Neural cell (in vitro differentiated cells): Measurements from ENCODE around the gene KIF14. TPM values are rescaled to one million over a fixed set of nuclear protein-coding genes. Genes with fewer than 3 reads are reported as not detected.

Source experiments
- H2AFZ ChIP-seq: fragments of 200-600, 300-800 bp; sonication (generic), shearing (Covaris generic); 2 replicates; pipeline ENCODE4 v1.6.0; 2014; ENCODE audit warnings: low read depth, mild to moderate bottlenecking, antibody characterized with exemption, low read length, moderate library complexity
- H3F3A ChIP-seq: fragments of 200-600 bp; shearing (Covaris generic); 2 replicates; pipeline ENCODE4 v1.6.1; 2016; ENCODE audit warnings: mild to moderate bottlenecking, moderate library complexity, mixed read lengths, antibody characterized with exemption, low read length; ENCODE audit not compliant: insufficient read depth, poor library complexity, severe bottlenecking
- H3K27ac ChIP-seq: fragments of 200-600, 300-800 bp; sonication (generic), shearing (Covaris generic); 2 replicates; pipeline ENCODE4 v1.5.1; 2014; ENCODE audit warnings: mild to moderate bottlenecking, low read length, moderate library complexity
- H3K27me3 ChIP-seq: fragments of 300-800, 200-600 bp; sonication (generic), shearing (Covaris generic); 2 replicates; pipeline ENCODE4 v1.6.0; 2014; ENCODE audit warnings: mild to moderate bottlenecking, low read depth, low read length, moderate library complexity; ENCODE audit not compliant: insufficient read depth
- H3K36me3 ChIP-seq: fragments of 300-800, 200-600 bp; sonication (generic), shearing (Covaris generic); 2 replicates; pipeline ENCODE4 v1.5.1; 2014; ENCODE audit warnings: mild to moderate bottlenecking, antibody characterized with exemption, low read length, moderate library complexity; ENCODE audit not compliant: insufficient read depth
- H3K4me2 ChIP-seq: fragments of 300-800, 200-600 bp; sonication (generic), shearing (Covaris generic); 2 replicates; pipeline ENCODE4 v1.6.0; 2014; ENCODE audit warnings: mild to moderate bottlenecking, low read length
- H3K4me3 ChIP-seq: fragments of 300-800, 200-600 bp; sonication (generic), shearing (Covaris generic); 2 replicates; pipeline ENCODE4 v1.5.1; 2014; ENCODE audit warnings: mild to moderate bottlenecking, low read length, moderate library complexity
- H3K79me2 ChIP-seq: fragments of 200-600 bp; shearing (Covaris generic); replicated peaks from 2 replicates; pipeline ENCODE4 v1.6.0; 2014; ENCODE audit warnings: mild to moderate bottlenecking, low read length, moderate library complexity; ENCODE audit not compliant: insufficient read depth
- H3K9ac ChIP-seq: fragments of 300-800, 200-600 bp; sonication (generic), shearing (Covaris generic); 2 replicates; pipeline ENCODE4 v1.6.1; 2016; ENCODE audit warnings: mild to moderate bottlenecking, low read length, mixed read lengths
- H3K9me2 ChIP-seq: fragments of 200-600 bp; shearing (Covaris generic); 2 replicates; pipeline ENCODE4 v1.6.1; 2016; ENCODE audit warnings: mild to moderate bottlenecking, low read length, mixed read lengths; ENCODE audit not compliant: insufficient read depth
- H3K9me3 ChIP-seq: fragments of 200-600, 300-800 bp; sonication (generic), shearing (Covaris generic); 2 replicates; pipeline ENCODE4 v1.6.1; 2016; ENCODE audit warnings: mild to moderate bottlenecking, mixed run types, low read length, moderate library complexity, mixed read lengths
- H4K20me1 ChIP-seq: fragments of 200-600 bp; shearing (Covaris generic); 2 replicates; pipeline ENCODE4 v1.6.1; 2016; ENCODE audit warnings: mild to moderate bottlenecking, mixed run types; ENCODE audit not compliant: insufficient read depth
- EP300 ChIP-seq: fragments of 450-650 bp; conservative IDR thresholded peaks from 2 replicates; pipeline ENCODE4 v1.6.1; 2014; ENCODE audit warnings: antibody characterized with exemption, mild to moderate bottlenecking, moderate library complexity; ENCODE audit not compliant: poor library complexity, severe bottlenecking
- EZH2 ChIP-seq: fragments of 200-600, 300-800 bp; shearing (Covaris generic), sonication (generic); IDR thresholded peaks from 2 replicates; pipeline ENCODE4 v1.6.1; 2014; ENCODE audit warnings: antibody characterized with exemption, low read length, borderline replicate concordance, mild to moderate bottlenecking; ENCODE audit not compliant: insufficient read depth, poor library complexity, severe bottlenecking
- MXI1 ChIP-seq: fragments of 450-650 bp; conservative IDR thresholded peaks from 2 replicates; pipeline ENCODE4 v1.6.1; 2014; ENCODE audit warnings: antibody characterized with exemption, mild to moderate bottlenecking; ENCODE audit not compliant: poor library complexity, severe bottlenecking
- POLR2AphosphoS5 ChIP-seq: IDR thresholded peaks from 2 replicates; pipeline ENCODE4 v1.6.1; 2012
- RAD21 ChIP-seq: fragments of 450-650 bp; conservative IDR thresholded peaks from 2 replicates; pipeline ENCODE4 v1.6.1; 2014; ENCODE audit warnings: antibody characterized with exemption, mild to moderate bottlenecking, moderate library complexity
- SMC3 ChIP-seq: fragments of 450-650 bp; conservative IDR thresholded peaks from 2 replicates; pipeline ENCODE4 v1.6.1; 2014; ENCODE audit warnings: antibody characterized with exemption, mild to moderate bottlenecking, moderate library complexity; ENCODE audit not compliant: poor library complexity
- TAF1 ChIP-seq: IDR thresholded peaks from 2 replicates; pipeline ENCODE4 v1.6.1; 2012; ENCODE audit warnings: low read depth
- polyA plus RNA-seq: library from polyadenylated mRNA; depleted of rRNA; stranded (reverse); fragments of >200 nt; gene quantifications from 2 replicates; pipeline ENCODE4 v1.2.3, GENCODE V29; 2014
- TF ChIP-seq, protein P1 (sequence below): fragments of 450-650 bp; IDR thresholded peaks from 2 replicates; pipeline ENCODE4 v1.5.1; 2014; ENCODE audit warnings: antibody characterized with exemption, mild to moderate bottlenecking, moderate library complexity; ENCODE audit not compliant: poor library complexity, severe bottlenecking
- TF ChIP-seq, protein P2 (sequence below): IDR thresholded peaks from 2 replicates; pipeline ENCODE4 v1.6.1; 2012; ENCODE audit warnings: borderline replicate concordance

KIF14 gene
- polyA plus RNA-seq, 1 donor from 2014 or later, result 0.69 TPM

DNA sequence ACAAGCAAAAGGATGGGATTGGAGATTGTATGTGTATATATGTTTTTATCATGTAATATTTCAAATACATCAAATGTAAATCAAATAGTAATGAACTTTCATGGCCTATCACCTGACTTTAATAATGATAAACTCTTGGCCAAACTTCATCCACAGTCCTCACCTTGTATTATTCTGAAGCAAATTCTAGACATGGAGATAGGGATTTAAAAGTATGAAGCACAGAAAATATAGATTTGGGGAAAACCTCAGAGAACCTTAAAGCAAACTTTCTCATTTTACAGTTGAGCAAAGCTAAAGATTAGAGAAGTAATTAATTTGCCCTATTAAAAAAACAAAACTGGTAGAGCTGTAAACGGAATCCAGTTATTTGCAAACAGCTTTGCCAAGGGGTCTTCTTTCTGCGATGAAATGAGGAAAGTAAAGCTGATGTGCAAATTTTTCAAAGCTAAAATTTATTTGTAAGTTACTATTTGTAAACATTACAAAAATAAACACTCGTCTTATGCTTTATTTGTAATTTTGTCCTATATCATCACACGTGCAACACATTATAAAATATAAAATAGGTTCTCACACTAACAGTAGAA is 19.9 kb upstream of the KIF14 start:
- H3K9me3 ChIP-seq, result no peaks in the 10 kb centered on the region
- H4K20me1 ChIP-seq, result no peaks in the 10 kb centered on the region
- no peak overlapping the region for H3K27ac ChIP-seq
- TF ChIP-seq RAD21, result no peak
- TF ChIP-seq, protein P1, sequence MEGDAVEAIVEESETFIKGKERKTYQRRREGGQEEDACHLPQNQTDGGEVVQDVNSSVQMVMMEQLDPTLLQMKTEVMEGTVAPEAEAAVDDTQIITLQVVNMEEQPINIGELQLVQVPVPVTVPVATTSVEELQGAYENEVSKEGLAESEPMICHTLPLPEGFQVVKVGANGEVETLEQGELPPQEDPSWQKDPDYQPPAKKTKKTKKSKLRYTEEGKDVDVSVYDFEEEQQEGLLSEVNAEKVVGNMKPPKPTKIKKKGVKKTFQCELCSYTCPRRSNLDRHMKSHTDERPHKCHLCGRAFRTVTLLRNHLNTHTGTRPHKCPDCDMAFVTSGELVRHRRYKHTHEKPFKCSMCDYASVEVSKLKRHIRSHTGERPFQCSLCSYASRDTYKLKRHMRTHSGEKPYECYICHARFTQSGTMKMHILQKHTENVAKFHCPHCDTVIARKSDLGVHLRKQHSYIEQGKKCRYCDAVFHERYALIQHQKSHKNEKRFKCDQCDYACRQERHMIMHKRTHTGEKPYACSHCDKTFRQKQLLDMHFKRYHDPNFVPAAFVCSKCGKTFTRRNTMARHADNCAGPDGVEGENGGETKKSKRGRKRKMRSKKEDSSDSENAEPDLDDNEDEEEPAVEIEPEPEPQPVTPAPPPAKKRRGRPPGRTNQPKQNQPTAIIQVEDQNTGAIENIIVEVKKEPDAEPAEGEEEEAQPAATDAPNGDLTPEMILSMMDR, result no peak
- no peak for TF ChIP-seq POLR2AphosphoS5
- TF ChIP-seq EZH2, result no peak
- TF ChIP-seq EP300, result no peak
- no peak for TF ChIP-seq TAF1
- TF ChIP-seq MXI1, result no peak
- TF ChIP-seq SMC3, result no peak
- TF ChIP-seq, protein P2, sequence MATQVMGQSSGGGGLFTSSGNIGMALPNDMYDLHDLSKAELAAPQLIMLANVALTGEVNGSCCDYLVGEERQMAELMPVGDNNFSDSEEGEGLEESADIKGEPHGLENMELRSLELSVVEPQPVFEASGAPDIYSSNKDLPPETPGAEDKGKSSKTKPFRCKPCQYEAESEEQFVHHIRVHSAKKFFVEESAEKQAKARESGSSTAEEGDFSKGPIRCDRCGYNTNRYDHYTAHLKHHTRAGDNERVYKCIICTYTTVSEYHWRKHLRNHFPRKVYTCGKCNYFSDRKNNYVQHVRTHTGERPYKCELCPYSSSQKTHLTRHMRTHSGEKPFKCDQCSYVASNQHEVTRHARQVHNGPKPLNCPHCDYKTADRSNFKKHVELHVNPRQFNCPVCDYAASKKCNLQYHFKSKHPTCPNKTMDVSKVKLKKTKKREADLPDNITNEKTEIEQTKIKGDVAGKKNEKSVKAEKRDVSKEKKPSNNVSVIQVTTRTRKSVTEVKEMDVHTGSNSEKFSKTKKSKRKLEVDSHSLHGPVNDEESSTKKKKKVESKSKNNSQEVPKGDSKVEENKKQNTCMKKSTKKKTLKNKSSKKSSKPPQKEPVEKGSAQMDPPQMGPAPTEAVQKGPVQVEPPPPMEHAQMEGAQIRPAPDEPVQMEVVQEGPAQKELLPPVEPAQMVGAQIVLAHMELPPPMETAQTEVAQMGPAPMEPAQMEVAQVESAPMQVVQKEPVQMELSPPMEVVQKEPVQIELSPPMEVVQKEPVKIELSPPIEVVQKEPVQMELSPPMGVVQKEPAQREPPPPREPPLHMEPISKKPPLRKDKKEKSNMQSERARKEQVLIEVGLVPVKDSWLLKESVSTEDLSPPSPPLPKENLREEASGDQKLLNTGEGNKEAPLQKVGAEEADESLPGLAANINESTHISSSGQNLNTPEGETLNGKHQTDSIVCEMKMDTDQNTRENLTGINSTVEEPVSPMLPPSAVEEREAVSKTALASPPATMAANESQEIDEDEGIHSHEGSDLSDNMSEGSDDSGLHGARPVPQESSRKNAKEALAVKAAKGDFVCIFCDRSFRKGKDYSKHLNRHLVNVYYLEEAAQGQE, result no peak
- no peak overlapping the region for H2AFZ ChIP-seq
- no peaks in the 10 kb centered on the region for H3K79me2 ChIP-seq
- no peaks in the 10 kb centered on the region for H3K9me2 ChIP-seq
- no peak overlapping the region for H3K4me2 ChIP-seq
- H3K4me3 ChIP-seq, result no peak overlapping the region
- no peaks in the 10 kb centered on the region for H3F3A ChIP-seq
- no peak overlapping the region for H3K9ac ChIP-seq
- H3K27me3 ChIP-seq, result no peaks in the 10 kb centered on the region
- H3K36me3 ChIP-seq, result no peaks in the 10 kb centered on the region

DNA sequence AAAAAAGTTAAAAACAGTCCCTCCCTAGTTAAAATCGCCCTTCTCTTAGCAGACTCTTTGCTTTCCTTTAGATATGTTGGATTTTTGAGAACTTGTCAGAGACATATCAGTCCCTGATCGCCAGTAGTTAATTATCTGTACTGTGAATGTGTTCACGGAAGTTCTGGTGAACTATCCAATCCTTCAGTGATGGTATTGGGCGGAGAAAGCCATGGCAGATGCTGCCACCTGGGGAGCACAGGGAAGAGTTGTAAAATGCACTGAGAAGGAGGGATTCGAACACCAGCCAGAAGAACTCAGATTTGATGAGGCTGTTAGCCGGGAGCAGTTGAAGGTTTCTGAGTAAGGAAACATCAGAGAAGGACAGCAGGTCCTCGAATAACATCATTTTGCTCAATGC is 17.5 kb upstream of the KIF14 start:
- H4K20me1 ChIP-seq, result no peaks in the 10 kb centered on the region
- H3F3A ChIP-seq, result no peaks in the 10 kb centered on the region
- H3K9ac ChIP-seq, result no peak overlapping the region
- no peaks in the 10 kb centered on the region for H3K9me3 ChIP-seq
- H3K4me2 ChIP-seq, result no peak overlapping the region
- H3K36me3 ChIP-seq, result no peaks in the 10 kb centered on the region
- H3K27ac ChIP-seq, result no peak overlapping the region
- H3K27me3 ChIP-seq, result no peaks in the 10 kb centered on the region
- no peak overlapping the region for H3K4me3 ChIP-seq
- no peaks in the 10 kb centered on the region for H3K9me2 ChIP-seq
- TF ChIP-seq POLR2AphosphoS5 (no peak), TAF1 (no peak), EZH2 (no peak), SMC3 (no peak), EP300 (no peak), MXI1 (no peak), RAD21 (no peak)
- TF ChIP-seq, protein P2, result no peak
- TF ChIP-seq, protein P1, result no peak
- no peak overlapping the region for H2AFZ ChIP-seq
- H3K79me2 ChIP-seq, result no peaks in the 10 kb centered on the region
